H1 (cell line): ENCODE measurements around the gene MICALL2. TPM values are rescaled to one million over a fixed set of nuclear protein-coding genes. Genes with fewer than 3 reads are reported as not detected.

ENCODE experiments used
- ATF2 ChIP-seq: IDR thresholded peaks from 2 replicates; pipeline ENCODE4 v1.6.1; 2012; ENCODE audit warnings: low read length, inconsistent platforms
- RBBP5 ChIP-seq: IDR thresholded peaks from 2 replicates; pipeline ENCODE4 v1.7.1; 2012; ENCODE audit warnings: low read depth, mild to moderate bottlenecking, inconsistent platforms, low read length, moderate library complexity, borderline replicate concordance
- polyA plus RNA-seq, 7 experiments: library from polyadenylated mRNA; depleted of rRNA in 3 of 7; stranded (reverse) in 5 of 7; unstranded in 2 of 7; fragments of >200 nt in 5 of 7; fragments of 200-250 nt in 2 of 7; gene quantifications; 1 replicate in 5 of 7; 2 replicates in 1 of 7; 4 replicates in 1 of 7; pipeline versions ENCODE4 v1.2.1 to v1.2.3, GENCODE V29; 2011 to 2013; ENCODE audit warnings: missing spikeins in 2 of 7, mixed read lengths in 2 of 7
- total RNA-seq: library from RNA; stranded (reverse); fragmentation: NEBNext Ultra II Directional; extraction: Animal tissue kit (Norgen Biotek cat#: 25700); gene quantifications from 2 replicates; pipeline ENCODE4 v1.2.1, GENCODE V29; 2021

The MICALL2 gene
- total and polyA plus RNA-seq, 2 of the 8 experiments (the other 6 are each of a cell fraction or from before 2014, with no cell fraction given): 5.3 to 8.5 TPM

DNA sequence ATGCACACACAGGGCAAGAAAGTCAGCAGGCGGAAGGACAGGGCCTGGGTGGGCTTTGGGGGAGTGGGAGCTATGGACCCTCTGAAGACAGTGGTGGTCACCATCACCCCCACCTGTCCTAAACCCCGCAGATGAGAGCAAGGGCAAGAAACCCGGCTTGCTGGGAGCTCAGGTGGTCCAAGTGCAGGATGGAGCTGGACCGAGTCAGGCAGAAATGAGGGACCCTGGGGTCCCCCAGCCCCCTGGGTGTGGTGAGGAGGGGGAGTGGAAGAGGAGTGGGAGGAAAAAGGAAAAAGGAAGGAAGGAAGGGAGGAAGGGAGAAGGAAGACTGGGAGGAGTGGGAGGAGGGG, 54.8 kb downstream of the MICALL2 start (continued):
- no peak for TF ChIP-seq ATF2
- TF ChIP-seq RBBP5: no peak
